GM15510 (cell line): ENCODE measurements around the gene EMP2.

Experiments
- POLR2A ChIP-seq: IDR thresholded peaks from 3 replicates; pipeline ENCODE4 v1.6.1; 2011; ENCODE audit warnings: borderline replicate concordance; ENCODE audit not compliant: insufficient read length; ENCODE audit errors: extremely low read depth

Gene EMP2

DNA sequence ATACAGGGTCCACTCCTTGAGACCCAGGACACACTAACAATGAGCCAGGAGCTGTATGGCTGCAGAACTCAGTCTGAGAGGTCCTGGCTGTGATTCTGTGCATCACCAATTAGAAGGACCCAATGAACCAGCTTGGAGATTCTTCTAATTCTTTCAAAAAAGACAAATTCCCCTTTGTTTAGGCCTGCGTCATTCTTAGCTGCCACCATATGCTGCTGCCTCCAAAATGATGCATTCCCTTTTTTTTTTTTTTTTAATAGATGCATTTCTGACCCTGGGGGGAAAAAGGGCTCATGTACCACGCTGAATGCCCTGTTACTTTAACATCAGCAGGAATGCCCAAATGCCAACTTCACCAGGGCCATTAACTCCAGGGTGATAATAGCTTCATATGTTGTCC lies 28.5 kb downstream of the EMP2 start:
- TF ChIP-seq POLR2A: no peak

GRCh38 chr16:10548404-10548803 lies 32.0 kb downstream of the EMP2 start:
- TF ChIP-seq POLR2A: no peak

DNA sequence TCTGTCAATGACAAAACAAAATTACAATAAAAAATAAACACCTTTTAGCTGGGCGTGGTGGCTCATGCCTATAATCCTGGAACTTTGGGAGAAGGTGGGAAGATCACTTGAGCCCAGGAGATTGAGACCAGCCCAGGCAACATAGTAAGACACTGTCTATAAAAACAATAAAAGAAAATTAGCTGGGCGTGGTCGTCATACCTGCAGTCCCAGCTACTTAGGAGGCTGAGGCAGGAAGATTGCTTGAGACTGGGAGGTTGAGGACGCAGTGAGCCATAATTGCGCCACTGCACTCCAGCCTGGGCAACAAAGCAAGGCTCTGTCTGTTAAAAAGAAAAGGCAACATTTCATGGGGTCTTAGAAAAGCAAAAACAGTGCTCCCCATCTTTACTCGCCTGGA lies 32.7 kb downstream of the EMP2 start:
- TF ChIP-seq POLR2A: no peak

DNA sequence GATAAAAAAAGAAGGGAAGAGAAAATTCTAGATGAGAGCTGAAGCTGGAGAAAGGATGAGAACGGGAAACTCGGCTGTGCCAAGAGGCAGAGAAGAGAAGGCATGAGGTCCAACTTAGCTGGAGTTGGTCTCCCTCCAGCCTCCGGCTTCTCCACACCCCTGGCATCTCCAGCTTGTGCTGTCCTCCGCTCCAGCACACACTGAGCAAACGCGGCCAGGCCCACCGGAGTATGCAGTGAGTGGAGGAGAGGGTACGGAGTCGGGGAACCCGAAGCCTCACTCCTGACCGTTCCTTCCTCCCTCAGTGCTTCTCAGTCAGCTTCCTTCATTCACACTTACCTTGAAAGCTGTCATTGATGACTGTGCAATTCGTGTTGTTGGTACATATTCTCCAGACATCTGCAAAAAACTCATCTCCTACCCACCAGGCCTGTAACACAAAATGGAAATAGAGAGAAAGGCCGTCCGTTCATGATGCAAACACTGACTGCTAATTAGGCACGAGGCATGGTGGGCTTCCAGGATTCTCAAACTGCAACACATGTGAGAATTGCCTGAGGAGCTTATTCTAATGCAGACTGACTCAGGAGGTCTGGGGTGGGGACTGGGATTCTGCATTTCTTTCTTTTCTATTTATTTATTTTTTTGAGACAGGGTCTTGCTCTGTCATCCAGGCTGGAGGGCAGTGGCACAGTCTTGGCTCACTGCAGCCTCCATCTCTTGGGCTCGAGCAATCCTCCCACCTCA lies 37.0 kb downstream of the EMP2 start:
- no peak for TF ChIP-seq POLR2A

DNA sequence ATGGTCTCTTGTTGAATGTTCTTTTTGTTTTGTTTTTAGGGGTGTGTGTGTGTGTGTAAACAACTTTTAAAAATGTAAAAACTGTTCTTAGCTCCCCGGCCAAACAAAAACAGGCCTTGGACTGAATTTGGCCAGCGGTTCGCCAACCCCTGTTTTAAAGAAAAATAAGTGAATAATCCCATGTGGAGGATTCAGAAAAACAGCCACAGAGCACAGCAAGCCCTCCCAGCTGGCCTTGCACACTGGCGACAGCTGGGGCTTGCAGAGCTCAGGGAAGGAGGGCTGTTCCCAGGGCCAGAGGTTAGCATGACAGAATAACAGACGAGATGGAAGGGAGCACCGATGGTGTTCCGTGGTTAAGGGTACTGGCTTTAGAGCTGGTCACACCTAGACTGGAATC lies 39.0 kb downstream of the EMP2 start:
- no peak for TF ChIP-seq POLR2A

- TF ChIP-seq POLR2A: no peak
Measured at GRCh38 chr16:10539793-10540192, 40.6 kb downstream of the EMP2 start.

GRCh38 chr16:10539236-10539635 lies 41.2 kb downstream of the EMP2 start:
- no peak for TF ChIP-seq POLR2A

DNA sequence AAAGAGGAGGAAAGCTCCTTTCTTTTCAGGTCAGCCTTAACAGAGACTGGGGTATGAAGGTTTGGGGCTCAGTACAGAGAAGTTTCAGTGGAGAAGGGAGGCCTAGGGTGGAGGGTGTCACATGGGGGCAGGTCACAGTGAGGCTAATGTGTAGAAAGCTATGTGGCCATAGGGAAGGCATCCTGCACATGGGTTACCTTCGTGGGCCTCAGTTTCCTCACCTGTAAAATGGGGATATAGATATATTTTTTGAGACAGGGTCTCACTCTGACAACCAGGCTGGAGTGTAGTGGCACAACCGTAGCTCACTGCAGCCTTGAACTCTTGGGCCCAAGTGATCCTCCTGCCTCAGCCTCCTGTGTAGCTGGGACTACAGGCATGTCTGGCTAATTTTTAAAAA lies 41.8 kb downstream of the EMP2 start:
- TF ChIP-seq POLR2A: no peak

- TF ChIP-seq POLR2A: no peak
Measured at GRCh38 chr16:10537946-10538345, 42.5 kb downstream of the EMP2 start.

- TF ChIP-seq POLR2A: no peak
Measured at GRCh38 chr16:10536814-10537389, 43.5 kb downstream of the EMP2 start.

GRCh38 chr16:10535461-10535860 lies 44.9 kb downstream of the EMP2 start:
- TF ChIP-seq POLR2A: no peak

GRCh38 chr16:10534748-10535147 lies 45.6 kb downstream of the EMP2 start:
- no peak for TF ChIP-seq POLR2A

DNA sequence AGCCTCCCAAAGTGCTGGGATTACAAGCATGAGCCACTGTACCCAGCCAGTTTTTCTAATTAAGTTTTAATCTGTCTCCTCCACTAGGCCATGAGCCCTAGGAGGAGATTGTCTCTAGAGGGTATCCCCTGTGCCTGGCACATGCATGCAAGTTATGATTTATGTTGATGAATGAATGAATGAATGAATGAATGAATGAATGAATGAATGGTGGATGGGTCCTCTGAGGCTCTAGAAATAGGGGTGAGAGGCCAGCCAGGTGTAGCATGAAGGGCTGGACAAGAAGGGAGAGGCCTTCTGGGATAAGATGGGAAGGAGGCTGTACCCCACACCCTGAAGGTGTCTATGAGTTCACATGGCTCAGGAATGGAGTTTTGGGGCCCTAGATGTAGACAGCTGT lies 48.8 kb downstream of the EMP2 start:
- TF ChIP-seq POLR2A: no peak

- TF ChIP-seq POLR2A: no peak
Measured at GRCh38 chr16:10530685-10531084, 49.7 kb downstream of the EMP2 start.

- TF ChIP-seq POLR2A: no peak
Measured at GRCh38 chr16:10529895-10530669, 50.3 kb downstream of the EMP2 start.

GRCh38 chr16:10528635-10529034 lies 51.8 kb downstream of the EMP2 start:
- TF ChIP-seq POLR2A: no peak

DNA sequence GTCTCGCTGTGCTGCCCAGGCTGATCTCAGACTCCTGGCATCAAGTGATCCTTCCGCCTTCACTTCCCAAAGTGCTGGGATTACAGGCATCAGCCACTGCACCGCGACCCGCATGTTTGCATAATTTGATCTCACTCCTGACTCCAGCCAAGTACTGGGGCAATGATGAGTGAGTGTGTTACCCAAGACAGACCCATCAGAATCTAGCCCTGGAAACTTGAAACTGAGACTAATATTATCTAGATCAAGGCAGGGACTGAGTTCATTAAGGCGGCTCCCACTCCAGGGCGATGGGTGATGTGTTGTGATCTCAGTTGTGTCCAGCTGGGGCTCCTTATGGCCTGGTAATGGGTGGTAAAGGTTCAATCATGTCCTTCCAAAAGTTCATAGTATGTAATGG lies 53.4 kb downstream of the EMP2 start:
- TF ChIP-seq POLR2A: no peak
